Astrocyte of the cerebellum (primary cell): Measurements from ENCODE around the gene SLC12A7.

ENCODE experiments used
- DNase-seq: peaks from one replicate; pipeline ENCODE4 v3.0.0-alpha.2; 2011; ENCODE audit warnings: low read depth
- H3K4me3 ChIP-seq: 2 replicates; pipeline ENCODE4 v1.5.1; 2011; ENCODE audit warnings: mild to moderate bottlenecking, low read depth, low read length, moderate library complexity
- in situ Hi-C: cut with HindIII; loops from 2 replicates; pipeline ENCODE4 v1.10.0; 2017; ENCODE audit warnings: low sequenced_read_pairs
- TF ChIP-seq, protein P1 (sequence below): IDR thresholded peaks from 2 replicates; pipeline ENCODE4 v1.5.1; 2012; ENCODE audit warnings: low read length, low read depth, moderate library complexity, mild to moderate bottlenecking; ENCODE audit errors: missing control alignments

SLC12A7 gene

DNA sequence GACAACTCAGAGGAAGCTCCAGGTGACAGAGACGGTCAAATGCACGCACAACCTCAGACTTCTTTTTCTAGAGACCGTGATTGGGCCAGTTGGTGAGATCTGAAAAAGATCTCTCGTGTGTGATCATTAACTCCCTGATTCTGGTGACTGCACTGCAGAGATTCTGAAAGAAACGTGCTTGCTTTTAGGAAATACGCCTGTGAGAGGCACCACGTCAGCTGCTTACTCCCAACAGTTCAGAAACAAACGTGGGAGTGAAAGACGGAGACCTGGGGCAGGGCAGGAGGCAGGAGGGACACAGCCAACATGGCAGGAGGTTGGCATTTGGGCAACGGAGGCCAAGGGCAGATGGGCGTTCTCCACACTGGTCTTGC, 15.9 kb downstream of the SLC12A7 start:
- TF ChIP-seq, protein P1, sequence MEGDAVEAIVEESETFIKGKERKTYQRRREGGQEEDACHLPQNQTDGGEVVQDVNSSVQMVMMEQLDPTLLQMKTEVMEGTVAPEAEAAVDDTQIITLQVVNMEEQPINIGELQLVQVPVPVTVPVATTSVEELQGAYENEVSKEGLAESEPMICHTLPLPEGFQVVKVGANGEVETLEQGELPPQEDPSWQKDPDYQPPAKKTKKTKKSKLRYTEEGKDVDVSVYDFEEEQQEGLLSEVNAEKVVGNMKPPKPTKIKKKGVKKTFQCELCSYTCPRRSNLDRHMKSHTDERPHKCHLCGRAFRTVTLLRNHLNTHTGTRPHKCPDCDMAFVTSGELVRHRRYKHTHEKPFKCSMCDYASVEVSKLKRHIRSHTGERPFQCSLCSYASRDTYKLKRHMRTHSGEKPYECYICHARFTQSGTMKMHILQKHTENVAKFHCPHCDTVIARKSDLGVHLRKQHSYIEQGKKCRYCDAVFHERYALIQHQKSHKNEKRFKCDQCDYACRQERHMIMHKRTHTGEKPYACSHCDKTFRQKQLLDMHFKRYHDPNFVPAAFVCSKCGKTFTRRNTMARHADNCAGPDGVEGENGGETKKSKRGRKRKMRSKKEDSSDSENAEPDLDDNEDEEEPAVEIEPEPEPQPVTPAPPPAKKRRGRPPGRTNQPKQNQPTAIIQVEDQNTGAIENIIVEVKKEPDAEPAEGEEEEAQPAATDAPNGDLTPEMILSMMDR = no peak
- no peak overlapping the region for H3K4me3 ChIP-seq
- in situ Hi-C loops = no loop called here
- no peak for DNase-seq

DNA sequence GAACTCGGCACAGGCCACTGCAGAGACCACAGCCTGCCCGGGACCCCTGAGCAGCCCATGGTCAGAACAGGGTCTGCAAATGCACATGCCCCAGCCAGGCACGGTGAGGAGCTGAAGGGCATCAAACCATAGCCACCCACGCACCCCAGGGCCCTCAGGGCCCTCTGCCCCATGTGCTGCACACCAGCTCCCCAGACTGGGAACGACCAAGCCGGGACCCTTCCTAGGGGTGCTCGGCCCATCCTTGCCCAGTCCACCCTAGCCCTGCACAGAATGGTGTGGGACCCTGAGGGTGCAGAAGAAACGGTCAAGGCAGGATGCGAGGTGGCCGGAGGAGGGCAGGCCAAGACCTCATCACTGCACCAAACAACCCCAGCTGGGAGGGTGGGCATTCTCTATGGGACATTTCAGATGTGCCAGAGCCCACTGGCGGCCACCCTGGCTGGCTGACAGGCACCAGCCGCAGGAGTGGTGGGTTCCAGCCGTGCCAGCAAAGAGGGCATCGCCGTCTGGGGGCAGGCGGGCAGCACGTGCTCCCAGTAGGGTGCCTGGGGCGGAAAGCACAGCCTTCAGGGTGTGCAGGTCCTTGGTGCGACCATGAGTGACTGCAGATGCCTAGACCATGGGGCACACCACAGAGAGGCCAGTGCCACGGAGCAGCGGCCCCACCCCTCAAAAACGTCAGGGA, 16.4 kb downstream of the SLC12A7 start:
- in situ Hi-C loops = no loop called here
- no peak for DNase-seq
- H3K4me3 ChIP-seq = no peak overlapping the region
- TF ChIP-seq, protein P1 = no peak

DNA sequence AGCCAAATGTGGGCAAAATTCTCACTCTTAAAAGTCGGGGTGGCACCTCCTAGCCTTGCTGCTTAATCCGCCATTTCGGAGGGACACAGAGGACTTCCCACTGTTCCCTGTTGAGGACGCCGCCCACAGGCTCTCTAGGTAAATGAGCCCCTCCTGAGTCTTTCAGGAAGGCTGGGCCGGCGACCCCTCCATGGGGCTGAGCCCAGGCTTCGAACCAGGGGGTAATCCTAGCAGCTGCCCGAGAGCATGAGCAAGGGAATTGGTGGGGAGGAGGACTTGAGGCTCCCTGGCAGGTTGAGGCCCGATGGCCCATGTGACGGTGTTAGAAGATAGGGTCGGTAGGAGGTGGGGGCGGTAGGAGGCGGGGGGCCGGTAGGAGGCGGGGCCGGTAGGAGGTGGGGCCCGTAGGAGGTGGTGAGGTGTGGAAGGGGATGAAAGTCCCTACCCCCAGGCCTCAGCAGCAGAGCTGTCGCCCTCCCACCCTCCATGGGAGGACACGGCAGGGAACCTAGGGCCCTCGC, 17.1 kb downstream of the SLC12A7 start:
- TF ChIP-seq, protein P1 = no peak
- no peak for DNase-seq
- in situ Hi-C loops = no loop called here
- H3K4me3 ChIP-seq = no peak overlapping the region

DNA sequence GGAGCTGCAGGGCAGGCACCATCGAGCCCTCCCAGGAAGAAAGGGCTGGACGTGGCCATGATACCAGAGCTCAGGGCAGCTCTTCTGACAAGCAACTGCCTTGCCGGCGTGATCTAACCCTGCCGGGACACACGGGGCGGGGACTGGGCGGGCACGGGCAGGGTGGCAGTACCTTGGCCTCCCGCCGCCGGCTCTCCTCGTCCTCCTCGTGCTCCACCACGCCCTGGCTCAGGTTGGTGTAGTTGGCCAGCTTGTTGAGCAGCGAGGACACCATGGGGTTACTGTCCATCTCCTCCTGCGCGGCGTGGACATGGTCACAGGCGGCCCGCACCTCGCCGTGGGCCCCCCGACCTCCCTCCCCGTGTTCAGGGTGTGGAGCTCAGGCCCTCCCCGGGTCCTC, 18.5 kb downstream of the SLC12A7 start:
- DNase-seq = no peak
- in situ Hi-C loops = no loop called here
- H3K4me3 ChIP-seq = no peak overlapping the region
- TF ChIP-seq, protein P1 = no peak

DNA sequence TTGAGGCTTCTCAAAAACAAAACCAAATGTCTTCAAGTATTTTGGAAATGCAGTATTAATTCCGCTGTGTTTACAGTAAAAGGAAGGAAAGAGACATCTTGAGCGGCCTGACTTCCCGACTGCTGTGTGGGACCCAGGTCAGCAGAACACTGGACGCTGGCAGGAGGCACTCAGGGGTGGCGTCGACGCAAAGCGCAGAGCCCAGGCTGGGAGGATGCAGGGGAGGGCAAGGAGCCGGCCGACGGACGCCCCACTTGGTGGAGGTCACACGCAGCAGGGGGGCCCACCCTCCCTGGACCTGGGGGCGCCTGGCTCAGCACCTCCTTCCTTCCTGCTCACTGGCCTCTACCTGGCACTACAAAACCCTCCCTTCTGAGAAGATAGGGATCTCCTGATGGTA, 19.7 kb downstream of the SLC12A7 start:
- in situ Hi-C loops = no loop called here

DNA sequence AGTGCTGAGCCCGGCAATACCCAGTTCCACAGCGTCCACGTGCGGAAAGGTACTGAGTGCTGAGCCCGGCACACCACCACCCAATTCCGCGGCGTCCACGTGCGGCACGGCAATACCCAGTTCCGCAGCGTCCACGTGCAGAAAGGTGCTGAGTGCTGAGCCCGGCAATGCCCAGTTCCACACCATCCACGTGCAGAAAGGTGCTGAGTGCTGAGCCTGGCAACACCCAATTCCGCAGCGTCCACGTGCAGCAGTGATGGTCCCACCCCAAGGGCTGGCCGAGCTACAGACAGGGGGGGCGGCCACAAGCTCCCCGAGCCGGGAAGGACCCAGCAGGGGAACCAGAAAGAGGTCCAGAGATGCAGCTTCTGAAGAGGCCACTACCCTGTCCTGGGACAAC, 20.2 kb downstream of the SLC12A7 start:
- in situ Hi-C loops = no loop called here
- H3K4me3 ChIP-seq = no peak overlapping the region

More for the DNA sequence above, 19.7 kb downstream of the SLC12A7 start:
- H3K4me3 ChIP-seq = no peak overlapping the region
- TF ChIP-seq, protein P1 = no peak
- DNase-seq = no peak

More for the DNA sequence above, 20.2 kb downstream of the SLC12A7 start:
- DNase-seq = no peak
- TF ChIP-seq, protein P1 = no peak
